ENCODE results near the gene MCF2L. TPM values are rescaled to one million over a fixed set of nuclear protein-coding genes. Genes with fewer than 3 reads are reported as not detected.

The MCF2L gene
- total RNA-seq, 1 experiment from 2014 or later, result 5.9 TPM

GRCh38 chr13:112972867-112973576 lies 4.0 kb downstream of the MCF2L start:
- no peak overlapping the region for H3K9ac ChIP-seq (ENCODE audit: low read length)
- no peaks in the 10 kb centered on the region for H3K79me2 ChIP-seq (ENCODE audit: low read length)
- TF ChIP-seq EZH2 (IDR thresholded peaks at IDR 0.05; ENCODE audit: low read length, unreplicated experiment) (no peak), EZH2phosphoT487 (IDR thresholded peaks at IDR 0.05; ENCODE audit: borderline replicate concordance, low read length) (no peak)
- TF ChIP-seq, protein P1, sequence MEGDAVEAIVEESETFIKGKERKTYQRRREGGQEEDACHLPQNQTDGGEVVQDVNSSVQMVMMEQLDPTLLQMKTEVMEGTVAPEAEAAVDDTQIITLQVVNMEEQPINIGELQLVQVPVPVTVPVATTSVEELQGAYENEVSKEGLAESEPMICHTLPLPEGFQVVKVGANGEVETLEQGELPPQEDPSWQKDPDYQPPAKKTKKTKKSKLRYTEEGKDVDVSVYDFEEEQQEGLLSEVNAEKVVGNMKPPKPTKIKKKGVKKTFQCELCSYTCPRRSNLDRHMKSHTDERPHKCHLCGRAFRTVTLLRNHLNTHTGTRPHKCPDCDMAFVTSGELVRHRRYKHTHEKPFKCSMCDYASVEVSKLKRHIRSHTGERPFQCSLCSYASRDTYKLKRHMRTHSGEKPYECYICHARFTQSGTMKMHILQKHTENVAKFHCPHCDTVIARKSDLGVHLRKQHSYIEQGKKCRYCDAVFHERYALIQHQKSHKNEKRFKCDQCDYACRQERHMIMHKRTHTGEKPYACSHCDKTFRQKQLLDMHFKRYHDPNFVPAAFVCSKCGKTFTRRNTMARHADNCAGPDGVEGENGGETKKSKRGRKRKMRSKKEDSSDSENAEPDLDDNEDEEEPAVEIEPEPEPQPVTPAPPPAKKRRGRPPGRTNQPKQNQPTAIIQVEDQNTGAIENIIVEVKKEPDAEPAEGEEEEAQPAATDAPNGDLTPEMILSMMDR (conservative IDR thresholded peaks at IDR 0.05; ENCODE audit: low read depth, low read length), result no peak
- ChIA-PET CTCF (no interaction called here), POLR2A (ENCODE audit: unreplicated experiment) (no interaction called here)
- no peak overlapping the region for H3K4me3 ChIP-seq (ENCODE audit: low read length)
- BruUV-seq (replicated peaks), result no TSS peak
- no peaks in the 10 kb centered on the region for H3K36me3 ChIP-seq (ENCODE audit: low read depth, low read length)
- H3K9me2 ChIP-seq (replicated peaks; ENCODE audit: low read length), result no peaks in the 10 kb centered on the region
- no peak for ATAC-seq
- DNase-seq, result no peak
- no peak overlapping the region for H3K4me2 ChIP-seq (ENCODE audit: low read length)
- H3F3A ChIP-seq (ENCODE audit: low read length, unreplicated experiment), result no peaks in the 10 kb centered on the region
- no peaks in the 10 kb centered on the region for H3K9me3 ChIP-seq (ENCODE audit: low read length)
- H4K20me1 ChIP-seq (ENCODE audit: low read length), result no peaks in the 10 kb centered on the region
- intact Hi-C loops (cut with micrococcal nuclease), result no loop called here
- H2AFZ ChIP-seq (ENCODE audit: low read length), result no peak overlapping the region
- H3K27ac ChIP-seq (ENCODE audit: low read length), result no peak overlapping the region
- no peaks in the 10 kb centered on the region for H3K4me1 ChIP-seq (ENCODE audit: insufficient read depth, low read length)
- H3K27me3 ChIP-seq (ENCODE audit: low read length), result peaks cover 15% of the 10 kb centered on the region; the same call in 1 of the 2 replicates

DNA sequence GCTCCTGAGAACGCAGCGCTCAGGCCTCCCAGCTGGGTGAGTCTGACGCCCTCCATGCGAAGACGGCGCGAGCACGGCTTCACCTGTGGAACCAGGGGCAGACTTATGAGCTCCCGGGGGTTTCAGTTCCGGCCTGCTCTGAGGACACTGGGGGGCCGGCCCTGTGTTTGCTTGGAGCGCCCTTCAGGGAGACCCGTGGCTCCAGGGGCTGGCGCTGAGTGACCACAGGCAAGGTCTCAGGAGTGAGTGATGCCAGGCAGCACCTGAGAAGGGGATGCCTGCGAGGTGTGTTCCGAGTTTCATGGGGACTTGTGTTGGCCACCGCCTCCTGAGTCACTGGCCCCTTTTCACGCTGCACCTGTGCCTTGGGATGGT lies 4.5 kb downstream of the MCF2L start:
- H4K20me1 ChIP-seq (ENCODE audit: low read length), result no peaks in the 10 kb centered on the region
- H3K27me3 ChIP-seq (ENCODE audit: low read length), result peaks cover 15% of the 10 kb centered on the region; the same call in 1 of the 2 replicates
- DNase-seq (no peak), ATAC-seq (no peak)
- no peak overlapping the region for H2AFZ ChIP-seq (ENCODE audit: low read length)
- ChIA-PET POLR2A (ENCODE audit: unreplicated experiment) (no interaction called here), CTCF (no interaction called here)
- H3K4me1 ChIP-seq (ENCODE audit: insufficient read depth, low read length), result no peaks in the 10 kb centered on the region
- no peaks in the 10 kb centered on the region for H3F3A ChIP-seq (ENCODE audit: low read length, unreplicated experiment)
- no TSS peak for BruUV-seq (replicated peaks)
- H3K9ac ChIP-seq (ENCODE audit: low read length), result no peak overlapping the region
- H3K9me3 ChIP-seq (ENCODE audit: low read length), result no peaks in the 10 kb centered on the region
- no peaks in the 10 kb centered on the region for H3K9me2 ChIP-seq (replicated peaks; ENCODE audit: low read length)
- H3K36me3 ChIP-seq (ENCODE audit: low read depth, low read length), result no peaks in the 10 kb centered on the region
- intact Hi-C loops (cut with micrococcal nuclease), result no loop called here
- no peak overlapping the region for H3K4me3 ChIP-seq (ENCODE audit: low read length)
- H3K79me2 ChIP-seq (ENCODE audit: low read length), result no peaks in the 10 kb centered on the region
- H3K27ac ChIP-seq (ENCODE audit: low read length), result no peak overlapping the region
- no peak overlapping the region for H3K4me2 ChIP-seq (ENCODE audit: low read length)
- no peak for TF ChIP-seq EZH2phosphoT487 (IDR thresholded peaks at IDR 0.05; ENCODE audit: borderline replicate concordance, low read length)
- TF ChIP-seq, protein P1 (conservative IDR thresholded peaks at IDR 0.05; ENCODE audit: low read depth, low read length), result no peak
- no peak for TF ChIP-seq EZH2 (IDR thresholded peaks at IDR 0.05; ENCODE audit: low read length, unreplicated experiment)

GRCh38 chr13:112974125-112974524 lies 5.1 kb downstream of the MCF2L start:
- CTCF ChIA-PET, result no interaction called here

More at GRCh38 chr13:112974125-112974524, 5.1 kb downstream of the MCF2L start:
- BruUV-seq (replicated peaks), result no TSS peak
- H4K20me1 ChIP-seq (ENCODE audit: low read length), result no peaks in the 10 kb centered on the region
- intact Hi-C loops (cut with micrococcal nuclease), result no loop called here
- no peak for TF ChIP-seq EZH2phosphoT487 (IDR thresholded peaks at IDR 0.05; ENCODE audit: borderline replicate concordance, low read length)
- TF ChIP-seq EZH2 (IDR thresholded peaks at IDR 0.05; ENCODE audit: low read length, unreplicated experiment), result no peak
- TF ChIP-seq, protein P1 (conservative IDR thresholded peaks at IDR 0.05; ENCODE audit: low read depth, low read length), result no peak
- H3K27ac ChIP-seq (ENCODE audit: low read length), result no peak overlapping the region
- no peaks in the 10 kb centered on the region for H3K4me1 ChIP-seq (ENCODE audit: insufficient read depth, low read length)
- H3K9me2 ChIP-seq (replicated peaks; ENCODE audit: low read length), result no peaks in the 10 kb centered on the region
- H2AFZ ChIP-seq (ENCODE audit: low read length), result no peak overlapping the region
- no peaks in the 10 kb centered on the region for H3K79me2 ChIP-seq (ENCODE audit: low read length)
- no peak for DNase-seq
- POLR2A ChIA-PET (ENCODE audit: unreplicated experiment), result no interaction called here
- H3K27me3 ChIP-seq (ENCODE audit: low read length), result peaks cover 15% of the 10 kb centered on the region; the same call in 1 of the 2 replicates
- H3K9ac ChIP-seq (ENCODE audit: low read length), result no peak overlapping the region
- H3K4me3 ChIP-seq (ENCODE audit: low read length), result no peak overlapping the region
- no peaks in the 10 kb centered on the region for H3K36me3 ChIP-seq (ENCODE audit: low read depth, low read length)
- no peaks in the 10 kb centered on the region for H3F3A ChIP-seq (ENCODE audit: low read length, unreplicated experiment)
- ATAC-seq, result no peak
- no peak overlapping the region for H3K4me2 ChIP-seq (ENCODE audit: low read length)
- H3K9me3 ChIP-seq (ENCODE audit: low read length), result no peaks in the 10 kb centered on the region
